ENCODE results near the gene CBARP. TPM values are rescaled to one million over a fixed set of nuclear protein-coding genes. Genes with fewer than 3 reads are reported as not detected.
A peak's percentile ranks its signal among the peaks of the same experiment; 100 is the strongest.

The CBARP gene
- total RNA-seq, 1 donor from 2014 or later, result 9.2 TPM

- peaks cover 33% of the 10 kb centered on the region for H3K4me1 Mint-ChIP-seq
- H3K36me3 Mint-ChIP-seq, result peaks cover 7% of the 10 kb centered on the region
- H3K27ac Mint-ChIP-seq, result peak overlapping the region; percentile 90
- H3K9me3 Mint-ChIP-seq, result no peaks in the 10 kb centered on the region
- no peak for TF ChIP-seq CTCF (IDR thresholded peaks at IDR 0.05; ENCODE audit: unreplicated experiment)
- H3K4me3 Mint-ChIP-seq, result no peak overlapping the region
- DNase-seq (ENCODE audit: low spot score in 2 of 2, unreplicated experiment in 2 of 2), result no peak
- H3K27me3 Mint-ChIP-seq (ENCODE audit: low read depth), result no peaks in the 10 kb centered on the region
Measured at GRCh38 chr19:1259206-1259875, 21.5 kb upstream of the CBARP start.

DNA sequence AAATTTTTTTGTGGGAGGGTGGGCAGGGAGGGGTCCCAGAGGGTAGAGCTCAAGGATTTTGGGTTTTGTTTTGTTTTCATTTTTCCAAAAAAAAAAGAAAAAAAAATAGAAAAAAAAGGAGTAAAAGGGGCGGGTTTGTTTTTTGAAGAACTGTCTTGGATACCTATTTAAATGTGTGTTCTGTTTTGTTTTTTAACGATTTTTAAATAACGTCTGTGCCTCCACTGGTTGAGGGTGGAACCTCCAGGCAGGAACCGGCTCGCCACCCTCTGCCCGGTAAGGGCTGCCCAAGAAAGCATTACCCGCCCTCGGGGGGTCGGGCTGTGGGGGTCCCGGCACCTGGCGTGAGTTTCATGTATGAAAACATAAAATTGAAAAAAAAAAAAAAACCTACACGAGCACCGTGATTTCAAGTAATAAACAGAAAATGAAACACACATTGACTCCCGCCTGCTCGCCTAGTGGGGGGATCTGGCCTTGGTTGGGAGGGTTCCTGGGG is 21.0 kb upstream of the CBARP start:
- no peaks in the 10 kb centered on the region for H3K9me3 Mint-ChIP-seq
- no peak overlapping the region for H3K4me3 Mint-ChIP-seq
- H3K36me3 Mint-ChIP-seq, result peaks cover 7% of the 10 kb centered on the region
- TF ChIP-seq CTCF (IDR thresholded peaks at IDR 0.05; ENCODE audit: unreplicated experiment), result no peak
- no peaks in the 10 kb centered on the region for H3K27me3 Mint-ChIP-seq (ENCODE audit: low read depth)
- H3K27ac Mint-ChIP-seq, result peak overlapping the region; percentile 90
- peaks cover 33% of the 10 kb centered on the region for H3K4me1 Mint-ChIP-seq
- DNase-seq (ENCODE audit: low spot score in 2 of 2, unreplicated experiment in 2 of 2), result no peak

- no peak for DNase-seq (ENCODE audit: low spot score in 2 of 2, unreplicated experiment in 2 of 2)
- no peaks in the 10 kb centered on the region for H3K9me3 Mint-ChIP-seq
- peaks cover 34% of the 10 kb centered on the region for H3K4me1 Mint-ChIP-seq
- no peak overlapping the region for H3K27ac Mint-ChIP-seq
- H3K4me3 Mint-ChIP-seq, result no peak overlapping the region
- H3K36me3 Mint-ChIP-seq, result peaks cover 10% of the 10 kb centered on the region
- no peaks in the 10 kb centered on the region for H3K27me3 Mint-ChIP-seq (ENCODE audit: low read depth)
- no peak for TF ChIP-seq CTCF (IDR thresholded peaks at IDR 0.05; ENCODE audit: unreplicated experiment)
Measured at GRCh38 chr19:1258163-1258492, 20.3 kb upstream of the CBARP start.

DNA sequence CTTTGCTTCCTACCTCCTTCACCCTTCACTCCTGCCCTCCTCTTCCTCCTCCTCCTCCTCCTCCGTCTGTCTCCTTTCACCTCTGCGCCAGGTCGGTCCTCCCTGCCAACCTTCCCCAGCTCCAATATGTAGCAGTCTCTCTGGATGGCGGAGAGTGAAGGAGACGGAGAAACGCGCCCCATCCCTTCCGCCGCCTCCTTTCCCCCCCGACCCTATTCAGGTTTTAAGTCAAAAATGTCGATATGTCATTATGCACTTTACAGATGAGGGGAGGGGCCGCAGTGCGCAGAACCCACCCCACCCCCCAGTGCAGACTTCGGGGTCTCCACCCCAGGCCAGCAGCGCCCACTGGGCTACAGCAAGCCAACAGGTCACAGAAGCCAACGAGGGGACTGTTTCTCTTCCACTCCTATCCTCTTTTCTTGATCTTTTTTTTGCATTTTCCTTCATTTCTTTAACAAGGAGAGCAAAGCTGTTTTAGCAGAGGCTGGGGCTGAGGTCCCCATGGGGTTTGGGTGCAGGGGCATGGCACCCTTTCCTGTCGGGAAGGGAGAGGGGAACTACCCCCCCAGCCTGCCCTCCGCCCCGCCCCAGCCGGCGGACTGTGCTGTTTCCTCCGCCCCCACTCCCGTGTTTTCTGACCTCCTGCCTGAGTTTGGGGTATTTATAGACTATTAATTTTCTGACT is 19.8 kb upstream of the CBARP start:
- Mint-ChIP-seq H3K4me3 (no peak overlapping the region), H3K27me3 (ENCODE audit: low read depth) (no peaks in the 10 kb centered on the region)

More for the DNA sequence above, 19.8 kb upstream of the CBARP start:
- peak overlapping the region; percentile 64 for H3K27ac Mint-ChIP-seq
- peaks cover 29% of the 10 kb centered on the region for H3K4me1 Mint-ChIP-seq
- no peak for DNase-seq (ENCODE audit: low spot score in 2 of 2, unreplicated experiment in 2 of 2)
- no peaks in the 10 kb centered on the region for H3K9me3 Mint-ChIP-seq
- no peak for TF ChIP-seq CTCF (IDR thresholded peaks at IDR 0.05; ENCODE audit: unreplicated experiment)
- H3K36me3 Mint-ChIP-seq, result peaks cover 10% of the 10 kb centered on the region
